ENCODE results near the gene RAB17.

RAB17 gene

DNA sequence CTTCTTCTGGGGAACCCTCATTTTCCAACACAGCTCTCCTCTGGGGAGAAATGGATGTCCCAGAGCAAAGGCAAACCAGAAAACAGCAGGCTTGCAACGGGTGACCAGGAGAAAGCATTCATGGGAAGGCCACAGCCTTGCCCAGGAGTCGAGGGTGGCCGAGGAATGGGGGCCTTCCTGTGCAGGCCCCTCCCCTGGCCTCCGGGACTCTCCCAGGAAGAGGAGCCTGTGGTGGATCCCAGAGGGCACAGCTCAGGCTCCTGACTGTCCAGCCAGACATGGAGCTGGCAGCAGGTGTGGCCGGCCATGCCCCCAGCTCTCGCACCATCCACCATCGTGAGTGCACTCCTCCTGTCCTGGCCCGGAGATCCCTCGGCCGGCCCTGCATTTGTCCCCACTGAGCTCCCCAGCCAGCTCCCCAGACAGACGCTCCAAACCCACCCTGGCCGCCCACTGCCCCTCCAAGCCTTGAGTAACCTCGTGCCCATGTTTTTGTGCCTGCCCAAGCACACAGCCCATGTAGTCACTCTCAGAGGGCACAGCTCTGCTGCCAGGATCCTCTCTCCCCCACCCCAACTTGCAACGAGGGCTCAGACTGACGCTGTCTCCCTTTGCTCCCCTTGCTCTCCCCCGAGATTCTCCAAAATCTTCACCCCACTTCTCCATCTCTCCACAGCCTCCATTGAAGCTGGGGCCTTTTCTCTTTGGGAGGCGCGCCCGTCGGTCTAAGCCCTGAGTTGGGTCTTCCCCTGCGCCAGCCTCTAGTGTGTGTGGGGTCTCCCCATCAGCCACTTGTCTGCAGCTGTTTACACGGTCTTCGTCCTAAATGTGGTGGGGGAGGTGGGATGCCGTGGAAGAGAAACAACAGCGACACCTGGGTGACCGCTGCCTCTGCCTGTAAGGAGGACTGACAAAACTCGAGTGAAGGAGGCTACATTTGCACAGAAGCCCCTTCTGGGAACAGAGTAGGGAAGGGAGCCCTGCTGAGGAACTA, 14.4 kb downstream of the RAB17 start:
- DNase-seq, result no peak

DNA sequence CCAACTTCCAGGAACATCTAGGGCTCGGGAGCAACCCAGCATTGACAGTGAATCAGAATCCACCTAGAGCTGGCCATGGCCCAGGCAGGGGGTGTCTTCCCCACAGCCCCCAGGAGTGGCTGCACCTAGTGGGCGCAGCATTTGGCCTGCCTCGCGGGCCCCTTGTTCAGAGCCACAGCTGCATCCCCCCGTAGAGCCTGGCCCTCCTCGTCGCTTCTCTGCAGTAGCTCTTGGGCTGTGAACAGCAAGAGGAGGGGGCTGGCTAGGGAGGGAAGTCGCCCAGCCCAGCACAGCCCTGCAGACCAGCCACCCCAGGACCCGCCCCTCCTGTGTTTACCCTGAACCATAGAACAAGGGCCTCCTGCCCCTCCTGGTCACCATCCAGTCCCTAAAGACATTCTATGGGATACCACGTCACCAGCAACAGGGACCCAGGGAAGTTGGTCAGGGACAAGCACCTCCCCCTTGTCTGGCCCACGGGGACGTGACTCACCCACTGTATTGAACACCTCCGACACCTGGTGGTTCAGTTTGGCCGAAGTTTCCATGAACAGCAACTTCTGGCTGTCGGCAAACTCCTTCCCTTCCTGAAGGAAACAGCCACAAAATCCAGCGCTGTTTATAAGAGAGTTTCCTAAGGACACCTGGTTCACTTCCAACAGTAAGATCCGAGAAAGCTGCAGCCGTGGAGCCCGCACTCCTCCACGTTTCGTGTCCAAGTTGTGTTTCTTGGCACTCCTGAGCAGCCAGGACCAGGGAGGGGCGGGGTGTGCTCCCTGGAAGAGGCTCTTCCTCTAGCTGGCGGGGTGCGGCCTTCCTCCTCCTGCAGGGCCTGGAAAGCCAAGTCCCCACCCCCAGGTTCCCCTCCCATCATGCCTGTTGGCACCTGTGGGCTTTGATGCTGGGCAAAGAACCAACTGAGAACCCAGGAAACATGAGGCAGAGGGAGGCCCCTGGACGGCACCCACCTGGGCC, 15.4 kb downstream of the RAB17 start:
- no peak for DNase-seq

DNA sequence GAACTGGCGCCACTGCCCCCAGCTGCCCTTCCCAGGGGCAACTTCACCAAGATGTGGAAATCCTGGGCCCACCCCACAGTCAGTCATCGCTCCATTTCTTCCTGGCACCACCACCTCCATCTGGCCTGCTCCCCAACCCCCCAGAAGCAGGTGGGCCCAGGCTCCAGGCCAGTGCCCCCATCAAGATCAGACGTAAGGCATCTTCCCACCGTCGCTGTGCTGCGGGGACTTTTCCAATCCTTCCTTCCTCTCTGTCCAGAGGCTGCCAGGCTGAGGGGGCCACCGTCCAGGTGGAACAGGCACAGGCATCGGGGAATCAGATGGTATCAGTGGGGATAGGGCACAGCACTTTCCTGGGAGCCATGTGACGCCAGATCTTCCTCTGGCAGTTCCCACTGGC, 16.1 kb downstream of the RAB17 start:
- no peak for DNase-seq

GRCh38 chr2:237573721-237574415, 16.7 kb downstream of the RAB17 start:
- DNase-seq, result no peak

DNA sequence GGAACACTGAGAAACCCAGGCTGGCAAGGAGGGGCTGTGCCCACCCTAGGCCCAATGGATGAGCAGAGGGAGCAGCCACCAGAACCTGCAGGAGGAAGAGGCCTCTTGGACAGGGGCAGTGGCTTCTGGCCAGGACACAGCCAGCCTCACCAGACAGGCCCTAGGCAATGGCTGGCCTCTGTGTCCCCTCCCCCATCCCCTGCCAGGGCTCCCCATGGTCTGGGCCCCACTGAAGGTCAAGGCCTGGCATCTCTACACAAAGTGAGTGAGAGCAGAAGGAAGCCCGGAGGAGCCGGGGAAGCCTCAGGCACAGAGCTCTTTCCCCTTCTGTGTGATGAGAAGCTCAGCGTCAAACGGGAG, 17.8 kb downstream of the RAB17 start:
- DNase-seq, result no peak

DNA sequence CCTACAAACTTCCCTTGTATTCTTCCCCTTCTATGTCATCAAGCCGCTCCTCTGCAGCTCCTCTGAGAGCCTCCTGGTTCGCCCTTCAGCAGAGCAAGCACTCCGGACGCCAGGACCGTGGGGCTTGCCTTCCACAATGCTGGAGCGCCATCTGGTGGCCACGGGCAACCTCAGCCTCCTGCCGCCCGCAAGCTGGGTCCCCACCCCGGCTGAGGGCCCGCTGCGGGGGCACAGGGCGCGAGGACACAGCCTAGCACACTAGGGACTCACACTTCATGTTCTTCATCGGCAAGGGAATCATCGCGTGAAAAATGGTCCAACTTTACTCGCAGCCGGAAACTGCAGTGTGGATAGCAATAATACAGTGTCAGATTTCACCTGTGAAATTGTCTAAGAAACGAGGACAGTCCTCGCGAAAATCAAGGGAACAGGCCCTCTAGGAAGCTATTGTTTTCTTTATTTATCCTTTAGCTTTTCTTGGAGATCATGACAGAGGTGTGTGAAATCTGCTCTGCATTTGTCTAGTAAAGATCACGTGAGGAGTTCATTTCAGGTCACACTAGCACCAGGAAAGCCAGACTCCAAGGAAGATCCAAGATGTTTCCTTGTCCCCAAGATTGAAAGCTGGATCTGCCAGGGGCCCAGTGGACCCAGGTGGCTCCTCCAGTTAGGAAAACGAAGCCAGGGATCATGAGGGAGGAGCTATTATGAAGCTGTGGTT, 18.4 kb downstream of the RAB17 start:
- peak; percentile 55 for DNase-seq

DNA sequence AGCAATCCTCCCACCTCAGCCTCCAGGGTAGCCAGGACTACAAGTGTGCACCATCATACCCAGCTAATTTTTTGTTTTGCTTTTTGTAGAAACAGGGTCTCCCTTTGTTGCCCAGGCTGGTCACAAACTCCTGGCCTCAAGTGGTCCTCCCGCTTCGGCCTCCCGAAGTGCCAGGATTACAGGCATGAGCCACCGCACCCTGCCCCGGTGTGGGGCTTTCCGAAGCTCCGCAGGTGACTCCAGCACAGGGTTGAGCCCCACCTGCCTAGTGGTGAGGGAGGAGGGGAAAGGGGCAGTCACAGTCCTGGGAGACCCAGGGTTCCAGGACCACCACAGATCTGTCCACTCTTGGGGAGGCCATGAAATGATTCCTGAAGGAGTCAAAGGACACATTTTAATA, 19.0 kb downstream of the RAB17 start:
- DNase-seq, result no peak

GRCh38 chr2:237570776-237571335, 19.7 kb downstream of the RAB17 start:
- DNase-seq, result no peak

- DNase-seq, result no peak
These were observed 20.6 kb downstream of the RAB17 start for GRCh38 chr2:237569896-237570295.

DNA sequence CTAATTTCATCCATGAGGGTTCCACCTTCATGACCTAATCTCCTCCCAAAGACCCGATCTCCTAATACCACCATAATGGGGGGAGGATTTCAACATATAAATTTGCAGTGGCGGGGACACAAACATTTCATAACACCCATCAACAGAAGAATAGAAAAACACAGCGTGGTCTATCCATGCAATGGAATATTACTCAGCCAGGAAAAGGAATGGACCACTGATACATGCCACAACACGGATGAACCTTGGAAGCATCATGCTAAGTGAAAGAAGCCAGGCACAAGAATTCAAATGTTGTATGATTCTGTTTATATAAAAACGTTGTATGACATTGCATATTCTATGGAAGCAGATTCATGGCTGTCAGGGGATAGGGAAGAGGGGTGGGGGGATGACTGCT, 21.5 kb downstream of the RAB17 start:
- no peak for DNase-seq

DNA sequence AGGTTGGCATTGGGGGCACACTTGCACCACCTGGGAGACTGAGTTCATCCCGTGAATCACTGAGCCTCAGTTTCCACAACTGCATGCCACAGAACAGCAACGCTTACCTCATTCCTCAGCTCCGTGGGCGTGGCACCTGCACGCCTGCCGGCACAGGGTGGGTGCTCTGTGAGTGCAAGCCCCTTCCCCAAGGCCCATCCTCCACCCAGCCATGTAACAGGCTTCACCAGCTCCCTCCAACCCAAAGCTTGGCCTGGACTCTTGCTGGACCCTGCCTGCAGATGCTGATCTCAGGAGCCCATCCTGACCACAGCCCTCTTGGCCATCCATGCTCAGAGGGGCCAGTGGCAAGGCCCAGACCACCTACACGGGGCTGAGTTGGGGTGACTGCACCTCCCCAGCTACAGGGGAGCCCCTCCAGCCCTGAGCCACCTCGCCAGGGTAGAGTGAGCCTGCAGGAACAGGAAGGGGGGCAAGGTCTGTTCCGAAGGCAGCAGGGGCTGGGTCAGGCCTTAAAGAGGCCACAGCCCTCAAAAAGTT, 22.3 kb downstream of the RAB17 start:
- DNase-seq, result no peak

- DNase-seq, result no peak
These were observed 23.1 kb downstream of the RAB17 start for GRCh38 chr2:237567276-237568029.

DNA sequence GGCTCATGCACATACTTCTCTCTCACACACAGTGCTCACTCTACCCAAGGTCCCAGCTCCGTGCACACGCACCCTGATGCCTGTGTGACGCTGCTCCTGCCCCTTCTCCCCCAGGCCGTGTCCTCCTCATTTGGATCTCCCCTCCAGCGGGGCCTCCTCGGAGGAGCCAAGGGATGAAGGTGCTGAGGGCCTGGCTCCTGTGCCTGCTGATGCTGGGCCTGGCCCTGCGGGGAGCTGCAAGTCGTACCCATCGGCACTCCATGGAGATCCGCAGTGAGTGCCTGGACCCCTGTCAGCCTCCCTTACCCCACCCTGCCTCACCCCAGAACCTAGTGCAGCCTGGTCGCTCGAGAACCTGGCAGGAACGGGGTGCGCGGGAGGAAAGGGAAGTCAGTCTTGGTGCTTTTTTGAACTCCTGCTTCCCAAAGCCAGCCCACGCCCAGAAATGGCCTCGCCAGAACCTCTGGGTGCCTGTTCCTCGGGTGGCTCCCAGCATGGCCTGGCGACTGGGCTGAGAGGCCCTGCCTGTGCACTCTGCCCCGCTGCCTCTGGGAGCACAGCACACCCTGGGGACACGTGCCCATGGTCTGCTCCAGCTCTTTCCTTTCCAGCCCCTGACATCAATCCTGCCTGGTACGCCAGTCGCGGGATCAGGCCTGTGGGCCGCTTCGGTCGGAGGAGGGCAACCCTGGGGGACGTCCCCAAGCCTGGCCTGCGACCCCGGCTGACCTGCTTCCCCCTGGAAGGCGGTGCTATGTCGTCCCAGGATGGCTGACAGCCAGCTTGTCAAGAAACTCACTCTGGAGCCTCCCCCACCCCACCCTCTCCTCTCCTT, 23.9 kb downstream of the RAB17 start, which contains the start of gene PRLH:
PRLH (plus strand) TSS at position 174 of the 835 bp plus-strand sequence; CDS start at position 174, 0 bp downstream.
- no peak for DNase-seq

DNA sequence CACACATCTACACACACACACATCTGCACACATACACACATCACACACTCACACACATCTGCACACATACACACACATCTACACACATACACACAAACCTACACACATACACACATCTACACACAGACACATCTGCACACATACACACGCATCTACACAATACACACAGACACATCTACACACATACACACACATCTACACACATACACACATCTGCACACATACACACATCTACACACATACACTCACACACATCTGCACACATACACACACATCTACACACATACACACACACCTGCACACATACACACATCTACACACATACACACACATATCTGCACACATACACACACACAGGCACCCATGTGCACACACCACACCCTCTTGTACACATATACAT, 24.6 kb downstream of the RAB17 start:
- no peak for DNase-seq

GRCh38 chr2:237564526-237565131, 25.9 kb downstream of the RAB17 start:
- no peak for DNase-seq

GRCh38 chr2:237563816-237564215, 26.7 kb downstream of the RAB17 start:
- no peak for DNase-seq

DNA sequence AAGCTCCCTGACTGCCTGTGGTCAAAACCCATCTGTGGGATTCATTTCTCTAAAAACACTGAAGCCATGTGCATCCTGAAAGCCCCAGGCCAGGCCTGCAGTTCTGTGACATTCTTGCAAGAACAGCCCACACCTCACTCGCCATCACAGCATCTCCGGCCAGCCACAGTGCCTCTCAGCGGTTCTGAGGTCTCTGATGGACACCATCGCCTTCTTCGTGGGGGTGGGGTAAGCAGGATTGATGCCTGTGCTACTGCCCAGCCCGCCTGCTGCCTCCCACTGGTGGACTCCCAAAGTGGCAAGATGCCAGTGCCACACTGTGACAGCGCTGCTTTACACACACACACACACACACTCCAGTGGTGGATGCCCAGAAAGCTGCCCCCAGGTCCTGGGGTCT, 29.3 kb downstream of the RAB17 start:
- DNase-seq, result no peak

DNA sequence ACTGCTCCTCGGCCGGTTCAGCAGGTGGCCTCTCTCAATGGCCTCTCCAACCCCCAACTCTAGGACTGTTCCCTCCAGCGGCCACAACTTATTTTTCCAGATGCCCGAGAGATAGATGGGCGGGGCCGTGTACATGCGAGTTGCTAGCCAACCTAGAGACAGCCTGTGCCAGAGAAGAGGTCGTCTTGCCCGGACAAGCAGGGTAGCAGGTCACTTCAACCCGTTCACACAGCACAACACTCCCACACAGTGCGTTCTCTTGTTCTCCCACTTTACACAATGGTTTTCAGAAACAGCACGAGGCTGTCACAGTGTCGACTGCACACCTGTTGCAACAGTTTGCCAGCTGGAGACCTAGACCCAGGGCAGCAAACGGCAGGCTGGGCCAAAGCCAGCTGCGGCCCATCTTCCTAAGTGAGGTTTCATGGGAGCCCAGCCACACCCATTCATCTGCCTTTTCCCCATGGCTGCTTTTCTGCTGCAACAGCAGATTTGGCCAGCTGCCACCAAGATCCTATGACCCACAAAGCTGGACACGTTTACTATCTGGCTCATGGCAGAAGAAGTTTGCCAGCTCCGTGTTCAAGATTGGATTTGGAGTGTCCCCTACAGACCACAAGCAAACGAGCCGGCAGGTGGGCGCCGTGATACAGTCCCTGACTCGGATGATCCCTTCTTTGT, 31.4 kb downstream of the RAB17 start:
- DNase-seq, result peak; percentile 69

DNA sequence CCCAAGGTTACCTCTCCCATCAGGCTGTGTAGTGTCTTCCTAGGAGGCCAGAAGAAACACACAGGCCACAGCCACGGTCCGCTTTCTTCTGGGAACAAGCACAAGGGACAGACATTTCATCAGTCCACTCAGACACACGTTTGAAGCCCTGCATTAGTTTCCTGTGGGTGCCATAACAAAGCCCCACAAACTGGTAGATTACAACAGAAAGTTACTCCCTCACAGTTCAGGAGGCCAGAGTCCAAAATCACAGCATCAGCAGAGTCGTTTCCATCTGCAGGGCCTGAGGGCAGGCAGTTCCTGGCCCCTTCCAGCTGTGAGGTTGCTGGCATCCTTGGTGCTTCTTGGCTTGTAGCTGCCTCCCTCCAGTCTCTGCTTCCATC, 32.9 kb downstream of the RAB17 start:
- DNase-seq, result no peak
